WTC11 (cell line): ENCODE results near the gene GPR161. TPM values are rescaled to one million over a fixed set of nuclear protein-coding genes. Genes with fewer than 3 reads are reported as not detected.

Experiments used
- ATAC-seq: fragments of 200-7000 bp; cut with Tn5 transposase; 2 replicates; pipeline ENCODE4 v1.10.0; 2021; ENCODE audit warnings: mild to moderate bottlenecking, moderate library complexity
- CTCF ChIA-PET: fragments of 300-600 bp; sonication (Branson Sonifier 250); formaldehyde crosslinking; loops from one replicate; lab custom pipeline; 2021; ENCODE audit warnings: antibody characterized with exemption; lab: Charles Lee
- POLR2A ChIA-PET: fragments of 350-600 bp; sonication (Branson Sonifier 250); formaldehyde crosslinking; loops from one replicate; lab custom pipeline; 2021; ENCODE audit warnings: antibody characterized with exemption; lab: Charles Lee
- DNase-seq: peaks from one replicate; pipeline ENCODE4 v3.0.0; 2021; ENCODE audit warnings: low spot score
- H3K27ac Mint-ChIP-seq: 2 replicates; pipeline ENCODE4 v1.8.0; 2021; ENCODE audit warnings: mixed read lengths
- H3K27me3 Mint-ChIP-seq: 2 replicates; pipeline ENCODE4 v1.8.0; 2021; ENCODE audit warnings: low read depth, mild to moderate bottlenecking, moderate library complexity, mixed read lengths
- H3K36me3 Mint-ChIP-seq: 2 replicates; pipeline ENCODE4 v1.8.0; 2021; ENCODE audit warnings: mixed read lengths
- H3K4me1 Mint-ChIP-seq: 2 replicates; pipeline ENCODE4 v1.8.0; 2022; ENCODE audit warnings: mixed read lengths
- H3K4me3 Mint-ChIP-seq: 2 replicates; pipeline ENCODE4 v1.8.0; 2021; ENCODE audit warnings: mild to moderate bottlenecking, moderate library complexity, mixed read lengths
- H3K9me3 Mint-ChIP-seq: 2 replicates; pipeline ENCODE4 v1.8.0; 2021; ENCODE audit warnings: mixed read lengths
- ATF1 ChIP-seq: sonication (generic); formaldehyde crosslinking; IDR thresholded peaks from 2 replicates; pipeline ENCODE4 v1.8.1; 2023; ENCODE audit warnings: mild to moderate bottlenecking, moderate library complexity, missing genetic modification reagents
- EMX1 ChIP-seq: fragments of 250-450 bp; sonication (Bioruptor Pico); IDR thresholded peaks from 2 replicates; pipeline ENCODE4 v1.8.0; 2021; ENCODE audit warnings: mild to moderate bottlenecking
- ESRRA ChIP-seq: sonication (generic); formaldehyde crosslinking; IDR thresholded peaks from 2 replicates; pipeline ENCODE4 v1.8.1; 2022; ENCODE audit warnings: mild to moderate bottlenecking, missing genetic modification reagents, borderline replicate concordance
- FOXK1 ChIP-seq: sonication (generic); formaldehyde crosslinking; IDR thresholded peaks from 2 replicates; pipeline ENCODE4 v1.8.0; 2022; ENCODE audit warnings: mild to moderate bottlenecking, moderate library complexity, missing genetic modification reagents
- GRHL2 ChIP-seq: fragments of 250-450 bp; sonication (Bioruptor Pico); IDR thresholded peaks from 2 replicates; pipeline ENCODE4 v1.8.0; 2022; ENCODE audit warnings: mild to moderate bottlenecking, moderate library complexity; ENCODE audit not compliant: insufficient replicate concordance, severe bottlenecking
- KAT7 ChIP-seq: sonication (generic); formaldehyde crosslinking; IDR thresholded peaks from 2 replicates; pipeline ENCODE4 v1.8.1; 2023; ENCODE audit warnings: missing genetic modification reagents, mild to moderate bottlenecking, borderline replicate concordance
- MAX ChIP-seq: sonication (generic); formaldehyde crosslinking; IDR thresholded peaks from 2 replicates; pipeline ENCODE4 v1.8.0; 2022; ENCODE audit warnings: mild to moderate bottlenecking, missing genetic modification reagents
- PREB ChIP-seq: sonication (generic); formaldehyde crosslinking; IDR thresholded peaks from 2 replicates; pipeline ENCODE4 v1.8.1; 2022; ENCODE audit warnings: mild to moderate bottlenecking, missing genetic modification reagents, moderate library complexity, borderline replicate concordance
- RELA ChIP-seq: sonication (generic); formaldehyde crosslinking; IDR thresholded peaks from 2 replicates; pipeline ENCODE4 v1.8.1; 2022; ENCODE audit warnings: missing genetic modification reagents, mild to moderate bottlenecking, borderline replicate concordance
- RORB ChIP-seq: fragments of 250-450 bp; sonication (Bioruptor Pico); IDR thresholded peaks from 2 replicates; pipeline ENCODE4 v1.9.0; 2021; ENCODE audit warnings: mild to moderate bottlenecking
- TCF7 ChIP-seq: sonication (generic); formaldehyde crosslinking; IDR thresholded peaks from 2 replicates; pipeline ENCODE4 v1.8.0; 2022; ENCODE audit warnings: mild to moderate bottlenecking, low read depth, missing genetic modification reagents, moderate library complexity
- TP53 ChIP-seq: sonication (generic); formaldehyde crosslinking; IDR thresholded peaks from 2 replicates; pipeline ENCODE4 v1.8.1; 2023; ENCODE audit warnings: mild to moderate bottlenecking, missing genetic modification reagents
- ZNF232 ChIP-seq: sonication (generic); formaldehyde crosslinking; IDR thresholded peaks from 2 replicates; pipeline ENCODE4 v1.8.0; 2022; ENCODE audit warnings: mild to moderate bottlenecking, missing genetic modification reagents
- ZNF423 ChIP-seq: fragments of 250-450 bp; sonication (Bioruptor Pico); IDR thresholded peaks from 2 replicates; pipeline ENCODE4 v2.1.2; 2022; ENCODE audit warnings: mild to moderate bottlenecking, moderate library complexity
- ZNF671 ChIP-seq: fragments of 250-450 bp; sonication (Bioruptor Pico); IDR thresholded peaks from 2 replicates; pipeline ENCODE4 v1.8.0; 2021; ENCODE audit warnings: mild to moderate bottlenecking
- total RNA-seq: library from RNA; stranded (reverse); gene quantifications from 3 replicates; pipeline ENCODE4 v1.2.3, GENCODE V29; 2021
- TF ChIP-seq, protein P1 (sequence below): sonication (generic); formaldehyde crosslinking; IDR thresholded peaks from 2 replicates; pipeline ENCODE4 v1.8.0; 2022; ENCODE audit warnings: mild to moderate bottlenecking, missing genetic modification reagents
- TF ChIP-seq, protein P2 (sequence below): sonication (generic); formaldehyde crosslinking; IDR thresholded peaks from 2 replicates; pipeline ENCODE4 v1.8.1; 2023; ENCODE audit warnings: mild to moderate bottlenecking, missing genetic modification reagents, moderate library complexity
- TF ChIP-seq, protein P3 (sequence below): sonication (generic); formaldehyde crosslinking; IDR thresholded peaks from 2 replicates; pipeline ENCODE4 v1.8.0; 2022; ENCODE audit warnings: mild to moderate bottlenecking, missing genetic modification reagents
- TF ChIP-seq, protein P4 (sequence below): sonication (generic); formaldehyde crosslinking; IDR thresholded peaks from 2 replicates; pipeline ENCODE4 v1.8.1; 2022; ENCODE audit warnings: mild to moderate bottlenecking, moderate library complexity, missing genetic modification reagents
- TF ChIP-seq, protein P5 (sequence below): sonication (generic); formaldehyde crosslinking; IDR thresholded peaks from 2 replicates; pipeline ENCODE4 v1.8.1; 2023; ENCODE audit warnings: mild to moderate bottlenecking, missing genetic modification reagents, moderate library complexity

The GPR161 gene
- total RNA-seq, 1 experiment from 2014 or later, result 11.6 TPM

GRCh38 chr1:168134642-168135041, 2.1 kb downstream of the GPR161 start:
- Mint-ChIP-seq H3K9me3 (no peaks in the 10 kb centered on the region), H3K36me3 (peaks cover 2% of the 10 kb centered on the region; the same call in 1 of the 2 replicates), H3K27me3 (peaks cover 40% of the 10 kb centered on the region), H3K27ac (no peak overlapping the region), H3K4me1 (peaks cover 31% of the 10 kb centered on the region), H3K4me3 (peak overlapping the region; percentile 84)
- DNase-seq, result no peak
- TF ChIP-seq, protein P1, sequence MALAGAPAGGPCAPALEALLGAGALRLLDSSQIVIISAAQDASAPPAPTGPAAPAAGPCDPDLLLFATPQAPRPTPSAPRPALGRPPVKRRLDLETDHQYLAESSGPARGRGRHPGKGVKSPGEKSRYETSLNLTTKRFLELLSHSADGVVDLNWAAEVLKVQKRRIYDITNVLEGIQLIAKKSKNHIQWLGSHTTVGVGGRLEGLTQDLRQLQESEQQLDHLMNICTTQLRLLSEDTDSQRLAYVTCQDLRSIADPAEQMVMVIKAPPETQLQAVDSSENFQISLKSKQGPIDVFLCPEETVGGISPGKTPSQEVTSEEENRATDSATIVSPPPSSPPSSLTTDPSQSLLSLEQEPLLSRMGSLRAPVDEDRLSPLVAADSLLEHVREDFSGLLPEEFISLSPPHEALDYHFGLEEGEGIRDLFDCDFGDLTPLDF (CRISPR knock-in tag), result no peak
- TF ChIP-seq ESRRA (CRISPR knock-in tag) (no peak), KAT7 (CRISPR knock-in tag) (no peak), ZNF423 (CRISPR knock-in tag) (no peak), TP53 (no peak), RORB (CRISPR knock-in tag) (no peak), ZNF232 (no peak), TCF7 (no peak), EMX1 (no peak), PREB (CRISPR knock-in tag) (no peak)
- TF ChIP-seq, protein P2, sequence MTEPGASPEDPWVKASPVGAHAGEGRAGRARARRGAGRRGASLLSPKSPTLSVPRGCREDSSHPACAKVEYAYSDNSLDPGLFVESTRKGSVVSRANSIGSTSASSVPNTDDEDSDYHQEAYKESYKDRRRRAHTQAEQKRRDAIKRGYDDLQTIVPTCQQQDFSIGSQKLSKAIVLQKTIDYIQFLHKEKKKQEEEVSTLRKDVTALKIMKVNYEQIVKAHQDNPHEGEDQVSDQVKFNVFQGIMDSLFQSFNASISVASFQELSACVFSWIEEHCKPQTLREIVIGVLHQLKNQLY (CRISPR knock-in tag), result no peak
- TF ChIP-seq, protein P3, sequence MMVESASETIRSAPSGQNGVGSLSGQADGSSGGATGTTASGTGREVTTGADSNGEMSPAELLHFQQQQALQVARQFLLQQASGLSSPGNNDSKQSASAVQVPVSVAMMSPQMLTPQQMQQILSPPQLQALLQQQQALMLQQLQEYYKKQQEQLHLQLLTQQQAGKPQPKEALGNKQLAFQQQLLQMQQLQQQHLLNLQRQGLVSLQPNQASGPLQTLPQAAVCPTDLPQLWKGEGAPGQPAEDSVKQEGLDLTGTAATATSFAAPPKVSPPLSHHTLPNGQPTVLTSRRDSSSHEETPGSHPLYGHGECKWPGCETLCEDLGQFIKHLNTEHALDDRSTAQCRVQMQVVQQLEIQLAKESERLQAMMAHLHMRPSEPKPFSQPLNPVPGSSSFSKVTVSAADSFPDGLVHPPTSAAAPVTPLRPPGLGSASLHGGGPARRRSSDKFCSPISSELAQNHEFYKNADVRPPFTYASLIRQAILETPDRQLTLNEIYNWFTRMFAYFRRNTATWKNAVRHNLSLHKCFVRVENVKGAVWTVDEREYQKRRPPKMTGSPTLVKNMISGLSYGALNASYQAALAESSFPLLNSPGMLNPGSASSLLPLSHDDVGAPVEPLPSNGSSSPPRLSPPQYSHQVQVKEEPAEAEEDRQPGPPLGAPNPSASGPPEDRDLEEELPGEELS, result no peak
- ChIA-PET POLR2A (interaction anchor here (0.6 kb wide), 1 partner anchor 24 kb away, joined by 3 read pairs; no protein-coding TSS in a partner anchor), CTCF (interaction anchor here (1.0 kb wide), 1 partner anchor 52 kb away, joined by 4 read pairs; no protein-coding TSS in a partner anchor)
- ATAC-seq, result no peak

DNA sequence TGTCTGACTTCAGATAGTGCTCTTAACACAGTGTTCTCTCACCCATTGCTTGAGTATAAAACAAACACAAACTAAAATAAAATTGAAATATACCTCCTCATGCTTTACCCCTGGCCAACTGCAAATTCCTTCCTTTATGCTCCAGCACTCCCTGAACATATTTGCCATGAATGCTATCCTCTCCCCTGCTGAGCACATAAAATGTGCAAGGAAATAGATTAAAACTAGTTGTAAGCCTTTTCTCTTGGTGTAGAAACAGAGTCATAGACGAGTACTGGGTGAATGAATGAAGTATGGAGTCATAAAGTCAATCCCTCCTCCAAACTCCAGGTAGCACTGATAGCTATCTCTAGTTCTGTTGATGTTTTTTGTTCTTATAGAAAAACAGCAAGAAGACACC, 2.6 kb downstream of the GPR161 start:
- H3K4me3 Mint-ChIP-seq, result no peak overlapping the region

More for the DNA sequence above, 2.6 kb downstream of the GPR161 start:
- DNase-seq, result no peak
- H3K9me3 Mint-ChIP-seq, result no peaks in the 10 kb centered on the region
- H3K27me3 Mint-ChIP-seq, result peaks cover 34% of the 10 kb centered on the region
- ChIA-PET POLR2A (no interaction called here), CTCF (interaction anchor here (1.0 kb wide), 1 partner anchor 52 kb away, joined by 4 read pairs; no protein-coding TSS in a partner anchor)
- no peak for TF ChIP-seq RORB (CRISPR knock-in tag)
- TF ChIP-seq, protein P4, sequence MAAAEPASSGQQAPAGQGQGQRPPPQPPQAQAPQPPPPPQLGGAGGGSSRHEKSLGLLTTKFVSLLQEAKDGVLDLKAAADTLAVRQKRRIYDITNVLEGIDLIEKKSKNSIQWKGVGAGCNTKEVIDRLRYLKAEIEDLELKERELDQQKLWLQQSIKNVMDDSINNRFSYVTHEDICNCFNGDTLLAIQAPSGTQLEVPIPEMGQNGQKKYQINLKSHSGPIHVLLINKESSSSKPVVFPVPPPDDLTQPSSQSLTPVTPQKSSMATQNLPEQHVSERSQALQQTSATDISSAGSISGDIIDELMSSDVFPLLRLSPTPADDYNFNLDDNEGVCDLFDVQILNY, result no peak
- TF ChIP-seq RELA (CRISPR knock-in tag), result no peak
- no peak for TF ChIP-seq ZNF671 (CRISPR knock-in tag)
- no peak for TF ChIP-seq FOXK1
- TF ChIP-seq ATF1, result no peak
- TF ChIP-seq, protein P5, sequence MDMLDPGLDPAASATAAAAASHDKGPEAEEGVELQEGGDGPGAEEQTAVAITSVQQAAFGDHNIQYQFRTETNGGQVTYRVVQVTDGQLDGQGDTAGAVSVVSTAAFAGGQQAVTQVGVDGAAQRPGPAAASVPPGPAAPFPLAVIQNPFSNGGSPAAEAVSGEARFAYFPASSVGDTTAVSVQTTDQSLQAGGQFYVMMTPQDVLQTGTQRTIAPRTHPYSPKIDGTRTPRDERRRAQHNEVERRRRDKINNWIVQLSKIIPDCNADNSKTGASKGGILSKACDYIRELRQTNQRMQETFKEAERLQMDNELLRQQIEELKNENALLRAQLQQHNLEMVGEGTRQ, result no peak
- no peak for TF ChIP-seq MAX (CRISPR knock-in tag)
- no peak for TF ChIP-seq KAT7 (CRISPR knock-in tag)
- no peak for TF ChIP-seq GRHL2 (CRISPR knock-in tag)
- H3K27ac Mint-ChIP-seq, result no peak overlapping the region
- H3K36me3 Mint-ChIP-seq, result peaks cover 2% of the 10 kb centered on the region; the same call in 1 of the 2 replicates
- H3K4me1 Mint-ChIP-seq, result peaks cover 31% of the 10 kb centered on the region
- no peak for ATAC-seq
